ENCODE results near the gene SDSL. TPM values are rescaled to one million over a fixed set of nuclear protein-coding genes. Genes with fewer than 3 reads are reported as not detected.
A peak's percentile ranks its signal among the peaks of the same experiment; 100 is the strongest.

SDSL gene
- total RNA-seq, 1 experiment from 2014 or later: 0.46 TPM

DNA sequence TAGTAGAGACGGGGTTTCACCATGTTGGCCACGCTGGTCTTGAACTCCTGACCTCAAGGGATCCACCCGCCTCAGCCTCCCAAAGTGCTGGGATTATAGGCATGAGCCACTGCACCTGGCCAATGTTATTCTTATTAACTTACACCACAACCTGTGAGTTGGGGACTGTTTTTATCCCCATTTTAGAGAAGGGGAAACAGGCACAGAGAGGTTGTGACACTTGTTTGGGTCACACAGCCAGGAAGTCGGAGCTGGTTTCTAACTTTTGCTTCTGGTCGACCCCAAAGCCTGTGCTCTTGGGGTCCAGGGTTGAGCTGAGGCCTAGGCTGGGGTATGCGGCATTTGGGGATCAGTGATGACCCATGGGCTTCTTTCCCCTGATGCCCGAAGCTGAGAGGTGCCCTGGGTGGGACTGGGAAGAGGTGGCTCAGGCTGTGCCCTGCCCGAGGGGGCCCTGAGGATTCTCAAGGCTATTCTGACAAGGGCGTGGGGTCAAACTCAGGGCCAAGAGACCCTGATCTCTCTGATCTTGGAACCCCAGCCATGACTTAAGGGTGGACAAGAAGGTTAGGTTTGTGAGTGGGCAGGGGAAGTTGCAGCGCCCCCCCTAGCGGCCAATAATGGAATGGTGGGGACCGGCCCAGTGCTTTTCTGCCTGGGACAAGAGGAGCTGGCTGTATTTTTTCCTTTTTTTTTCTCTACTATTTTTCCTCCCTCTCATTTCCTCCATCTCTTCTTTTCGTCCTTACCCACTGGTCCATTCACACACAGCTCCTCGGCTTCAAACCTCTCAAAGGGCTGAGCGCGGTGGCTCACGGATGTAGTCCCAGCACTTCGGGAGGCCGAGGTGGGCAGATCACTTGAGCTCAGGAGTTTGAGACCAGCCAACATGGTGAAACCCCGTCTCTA lies 3.0 kb downstream of the SDSL start:
- no peaks in the 10 kb centered on the region for H3K79me2 ChIP-seq (ENCODE audit: insufficient read depth, low read length)
- no peak overlapping the region for H2BK20ac ChIP-seq (ENCODE audit: low read depth, low read length, poor library complexity, severe bottlenecking)
- H3K23me2 ChIP-seq (ENCODE audit: insufficient read length, low read depth, low read length, poor library complexity, severe bottlenecking): no peaks in the 10 kb centered on the region
- no peak overlapping the region for H4K5ac ChIP-seq (ENCODE audit: insufficient read length, low read depth, low read length)
- no peaks in the 10 kb centered on the region for H3K4me1 ChIP-seq (ENCODE audit: insufficient read depth, low read length)
- no peak overlapping the region for H2BK120ac ChIP-seq (ENCODE audit: low read depth, low read length, poor library complexity, severe bottlenecking)
- Mint-ChIP-seq H3K27me3 (ENCODE audit: low read depth) (peaks cover 8% of the 10 kb centered on the region), H3K4me3 (peak overlapping the region; percentile 60 to 75), H3K4me1 (peaks cover 17 to 23% of the 10 kb centered on the region in 2 experiments), H3K27ac (peak overlapping the region; percentile 93 to 99 (median 97)), H3K9me3 (peaks cover 0 to 4% of the 10 kb centered on the region in 2 experiments; a peak in 3 of 5 replicates), H3K36me3 (ENCODE audit: insufficient read depth in 1 of 3, low read depth in 3 of 3) (peaks cover 0 to 4% (median 0%) of the 10 kb centered on the region in 3 experiments; a peak in 1 of 7 replicates)
- no peak overlapping the region for H3K9ac ChIP-seq (ENCODE audit: extremely low read depth, insufficient read length, low read length)
- H3K56ac ChIP-seq (ENCODE audit: insufficient read length, low read depth, low read length): no peak overlapping the region
- no peaks in the 10 kb centered on the region for H4K20me1 ChIP-seq (ENCODE audit: control insufficient read depth, insufficient read depth, insufficient read length)
- no peaks in the 10 kb centered on the region for H3K79me1 ChIP-seq (ENCODE audit: insufficient read depth, low read depth, low read length, poor library complexity, severe bottlenecking)
- H2BK15ac ChIP-seq (ENCODE audit: low read depth, low read length): no peak overlapping the region
- no peak overlapping the region for H2AFZ ChIP-seq (ENCODE audit: low read length)
- H3K27me3 ChIP-seq (ENCODE audit: insufficient read depth, low read length): no peaks in the 10 kb centered on the region
- no peak overlapping the region for H3K18ac ChIP-seq (ENCODE audit: insufficient read length, low read depth, low read length)
- no peak overlapping the region for H3K14ac ChIP-seq (ENCODE audit: insufficient read depth, low read length)
- peak overlapping the region; percentile 18 for H3K27ac ChIP-seq (ENCODE audit: insufficient read length, low read depth, low read length)
- no peaks in the 10 kb centered on the region for H3K9me3 ChIP-seq (ENCODE audit: control insufficient read depth, low read depth, low read length)
- peak overlapping the region; percentile 25 for H3K4me2 ChIP-seq (ENCODE audit: insufficient read depth, insufficient read length, low read length)
- H4K8ac ChIP-seq (replicated peaks; ENCODE audit: insufficient read length, low read depth, low read length): no peak overlapping the region
- H2BK12ac ChIP-seq (ENCODE audit: insufficient read length, low read depth, low read length): no peak overlapping the region
- H2BK5ac ChIP-seq (ENCODE audit: insufficient read length, low read length): no peak overlapping the region
- peak; percentile 86 for DNase-seq
- no peak overlapping the region for H3T11ph ChIP-seq (ENCODE audit: low read length)
- WGBS (ENCODE audit: extremely low coverage, insufficient read length, low lambda C conversion rate): no CpG with 5 or more reads among the region's 20 CpGs
- no peak overlapping the region for H3K4ac ChIP-seq (ENCODE audit: low read depth, low read length)
- H4K91ac ChIP-seq (ENCODE audit: insufficient read length, low read depth, low read length): no peak overlapping the region
- TF ChIP-seq, protein P1, sequence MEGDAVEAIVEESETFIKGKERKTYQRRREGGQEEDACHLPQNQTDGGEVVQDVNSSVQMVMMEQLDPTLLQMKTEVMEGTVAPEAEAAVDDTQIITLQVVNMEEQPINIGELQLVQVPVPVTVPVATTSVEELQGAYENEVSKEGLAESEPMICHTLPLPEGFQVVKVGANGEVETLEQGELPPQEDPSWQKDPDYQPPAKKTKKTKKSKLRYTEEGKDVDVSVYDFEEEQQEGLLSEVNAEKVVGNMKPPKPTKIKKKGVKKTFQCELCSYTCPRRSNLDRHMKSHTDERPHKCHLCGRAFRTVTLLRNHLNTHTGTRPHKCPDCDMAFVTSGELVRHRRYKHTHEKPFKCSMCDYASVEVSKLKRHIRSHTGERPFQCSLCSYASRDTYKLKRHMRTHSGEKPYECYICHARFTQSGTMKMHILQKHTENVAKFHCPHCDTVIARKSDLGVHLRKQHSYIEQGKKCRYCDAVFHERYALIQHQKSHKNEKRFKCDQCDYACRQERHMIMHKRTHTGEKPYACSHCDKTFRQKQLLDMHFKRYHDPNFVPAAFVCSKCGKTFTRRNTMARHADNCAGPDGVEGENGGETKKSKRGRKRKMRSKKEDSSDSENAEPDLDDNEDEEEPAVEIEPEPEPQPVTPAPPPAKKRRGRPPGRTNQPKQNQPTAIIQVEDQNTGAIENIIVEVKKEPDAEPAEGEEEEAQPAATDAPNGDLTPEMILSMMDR (conservative IDR thresholded peaks at IDR 0.05): peak; percentile 98
- H3K23ac ChIP-seq (ENCODE audit: insufficient read length, low read depth, low read length): no peak overlapping the region
- H2AK5ac ChIP-seq (ENCODE audit: insufficient read length, low read length): no peak overlapping the region
